SK-N-SH treated with all-trans-retinoic acid at 6 μM for 48 hours (cell line): ENCODE data around the gene ETF1.

ENCODE experiments used
- ATAC-seq: fragments of 200-7000 bp; cut with Tn5 transposase; 3 replicates; pipeline ENCODE4 v1.9.1; 2020; ENCODE audit warnings: mild to moderate bottlenecking, moderate library complexity
- BACH2 ChIP-seq: fragments of 250-450 bp; sonication (Bioruptor Pico); IDR thresholded peaks from 2 replicates; pipeline ENCODE4 v1.9.0; 2021; ENCODE audit warnings: mild to moderate bottlenecking, borderline replicate concordance
- ESRRG ChIP-seq: fragments of 250-450 bp; sonication (Bioruptor Pico); IDR thresholded peaks from 2 replicates; pipeline ENCODE4 v1.6.1; 2021; ENCODE audit warnings: mild to moderate bottlenecking
- GLIS3 ChIP-seq: fragments of 250-450 bp; sonication (Bioruptor Pico); IDR thresholded peaks from 2 replicates; pipeline ENCODE4 v1.5.0; 2020; ENCODE audit warnings: mild to moderate bottlenecking, moderate library complexity
- OSR1 ChIP-seq: fragments of 250-450 bp; sonication (Bioruptor Pico); IDR thresholded peaks from 2 replicates; pipeline ENCODE4 v1.8.0; 2022; ENCODE audit warnings: moderate library complexity, mild to moderate bottlenecking, inconsistent platforms
- PPARA ChIP-seq: fragments of 250-450 bp; sonication (Bioruptor Pico); IDR thresholded peaks from 2 replicates; pipeline ENCODE4 v1.5.0; 2020; ENCODE audit warnings: mild to moderate bottlenecking, borderline replicate concordance
- RARB ChIP-seq: fragments of 250-450 bp; sonication (Bioruptor Pico); IDR thresholded peaks from 2 replicates; pipeline ENCODE4 v1.8.0; 2021; ENCODE audit warnings: mild to moderate bottlenecking, moderate library complexity
- SNAI2 ChIP-seq: fragments of 250-450 bp; sonication (Bioruptor Pico); IDR thresholded peaks from 2 replicates; pipeline ENCODE4 v1.5.0; 2020; ENCODE audit warnings: mild to moderate bottlenecking, moderate library complexity
- TCF4 ChIP-seq: fragments of 250-450 bp; sonication (Bioruptor Pico); IDR thresholded peaks from 2 replicates; pipeline ENCODE4 v1.8.0; 2021; ENCODE audit warnings: mild to moderate bottlenecking, moderate library complexity, borderline replicate concordance
- TOX ChIP-seq: fragments of 250-450 bp; sonication (Bioruptor Pico); IDR thresholded peaks from 2 replicates; pipeline ENCODE4 v1.8.0; 2021; ENCODE audit warnings: mild to moderate bottlenecking, moderate library complexity, borderline replicate concordance
- ZC3H10 ChIP-seq: fragments of 250-450 bp; sonication (Bioruptor Pico); IDR thresholded peaks from 2 replicates; pipeline ENCODE4 v1.5.1; 2021; ENCODE audit warnings: mild to moderate bottlenecking, moderate library complexity
- ZFP3 ChIP-seq: fragments of 250-450 bp; sonication (Bioruptor Pico); IDR thresholded peaks from 2 replicates; pipeline ENCODE4 v1.5.0; 2020; ENCODE audit warnings: mild to moderate bottlenecking, moderate library complexity
- ZFP30 ChIP-seq: fragments of 450-650 bp; formaldehyde crosslinking; IDR thresholded peaks from 2 replicates; pipeline ENCODE4 v1.5.0; 2022; ENCODE audit warnings: mild to moderate bottlenecking, moderate library complexity
- ZNF565 ChIP-seq: fragments of 450-650 bp; formaldehyde crosslinking; conservative IDR thresholded peaks from 2 replicates; pipeline ENCODE4 v1.5.0; 2020; ENCODE audit warnings: low read depth, mild to moderate bottlenecking, moderate library complexity
- ZNF70 ChIP-seq: fragments of 450-650 bp; formaldehyde crosslinking; IDR thresholded peaks from 2 replicates; pipeline ENCODE4 v1.5.0; 2020; ENCODE audit warnings: mild to moderate bottlenecking, moderate library complexity
- ZNF8 ChIP-seq: fragments of 450-650 bp; formaldehyde crosslinking; IDR thresholded peaks from 2 replicates; pipeline ENCODE4 v1.5.0; 2020; ENCODE audit warnings: mild to moderate bottlenecking, moderate library complexity
- TF ChIP-seq, protein P1 (sequence below): fragments of 250-450 bp; sonication (Bioruptor Pico); IDR thresholded peaks from 2 replicates; pipeline ENCODE4 v1.5.0; 2020; ENCODE audit warnings: mild to moderate bottlenecking, moderate library complexity
- TF ChIP-seq, protein P2 (sequence below): fragments of 250-450 bp; sonication (Bioruptor Pico); IDR thresholded peaks from 2 replicates; pipeline ENCODE4 v1.5.1; 2020; ENCODE audit warnings: low read depth, mild to moderate bottlenecking, moderate library complexity
- TF ChIP-seq, protein P3 (sequence below): fragments of 250-450 bp; sonication (Bioruptor Pico); IDR thresholded peaks from 2 replicates; pipeline ENCODE4 v1.5.1; 2021; ENCODE audit warnings: mild to moderate bottlenecking, moderate library complexity
- TF ChIP-seq, protein P4 (sequence below): fragments of 250-450 bp; sonication (Bioruptor Pico); IDR thresholded peaks from 2 replicates; pipeline ENCODE4 v1.8.0; 2020; ENCODE audit warnings: mild to moderate bottlenecking, moderate library complexity, borderline replicate concordance
- TF ChIP-seq, protein P5 (sequence below): fragments of 250-450 bp; sonication (Bioruptor Pico); IDR thresholded peaks from 2 replicates; pipeline ENCODE4 v1.8.0; 2021; ENCODE audit warnings: low read depth, mild to moderate bottlenecking, moderate library complexity, borderline replicate concordance

ETF1 gene

DNA sequence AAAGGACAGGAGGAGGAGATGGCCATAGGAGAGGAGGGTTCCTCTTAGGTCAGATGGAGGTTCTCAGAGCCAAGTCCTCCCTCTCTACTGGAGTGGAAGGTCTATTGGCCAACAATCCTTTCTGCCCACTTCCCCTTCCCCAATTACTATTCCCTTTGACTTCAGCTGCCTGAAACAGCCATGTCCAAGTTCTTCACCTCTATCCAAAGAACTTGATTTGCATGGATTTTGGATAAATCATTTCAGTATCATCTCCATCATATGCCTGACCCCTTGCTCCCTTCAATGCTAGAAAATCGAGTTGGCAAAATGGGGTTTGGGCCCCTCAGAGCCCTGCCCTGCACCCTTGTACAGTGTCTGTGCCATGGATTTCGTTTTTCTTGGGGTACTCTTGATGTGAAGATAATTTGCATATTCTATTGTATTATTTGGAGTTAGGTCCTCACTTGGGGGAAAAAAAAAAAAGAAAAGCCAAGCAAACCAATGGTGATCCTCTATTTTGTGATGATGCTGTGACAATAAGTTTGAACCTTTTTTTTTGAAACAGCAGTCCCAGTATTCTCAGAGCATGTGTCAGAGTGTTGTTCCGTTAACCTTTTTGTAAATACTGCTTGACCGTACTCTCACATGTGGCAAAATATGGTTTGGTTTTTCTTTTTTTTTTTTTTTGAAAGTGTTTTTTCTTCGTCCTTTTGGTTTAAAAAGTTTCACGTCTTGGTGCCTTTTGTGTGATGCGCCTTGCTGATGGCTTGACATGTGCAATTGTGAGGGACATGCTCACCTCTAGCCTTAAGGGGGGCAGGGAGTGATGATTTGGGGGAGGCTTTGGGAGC is 74.7 kb downstream of the ETF1 start (continued):
- TF ChIP-seq, protein P1, sequence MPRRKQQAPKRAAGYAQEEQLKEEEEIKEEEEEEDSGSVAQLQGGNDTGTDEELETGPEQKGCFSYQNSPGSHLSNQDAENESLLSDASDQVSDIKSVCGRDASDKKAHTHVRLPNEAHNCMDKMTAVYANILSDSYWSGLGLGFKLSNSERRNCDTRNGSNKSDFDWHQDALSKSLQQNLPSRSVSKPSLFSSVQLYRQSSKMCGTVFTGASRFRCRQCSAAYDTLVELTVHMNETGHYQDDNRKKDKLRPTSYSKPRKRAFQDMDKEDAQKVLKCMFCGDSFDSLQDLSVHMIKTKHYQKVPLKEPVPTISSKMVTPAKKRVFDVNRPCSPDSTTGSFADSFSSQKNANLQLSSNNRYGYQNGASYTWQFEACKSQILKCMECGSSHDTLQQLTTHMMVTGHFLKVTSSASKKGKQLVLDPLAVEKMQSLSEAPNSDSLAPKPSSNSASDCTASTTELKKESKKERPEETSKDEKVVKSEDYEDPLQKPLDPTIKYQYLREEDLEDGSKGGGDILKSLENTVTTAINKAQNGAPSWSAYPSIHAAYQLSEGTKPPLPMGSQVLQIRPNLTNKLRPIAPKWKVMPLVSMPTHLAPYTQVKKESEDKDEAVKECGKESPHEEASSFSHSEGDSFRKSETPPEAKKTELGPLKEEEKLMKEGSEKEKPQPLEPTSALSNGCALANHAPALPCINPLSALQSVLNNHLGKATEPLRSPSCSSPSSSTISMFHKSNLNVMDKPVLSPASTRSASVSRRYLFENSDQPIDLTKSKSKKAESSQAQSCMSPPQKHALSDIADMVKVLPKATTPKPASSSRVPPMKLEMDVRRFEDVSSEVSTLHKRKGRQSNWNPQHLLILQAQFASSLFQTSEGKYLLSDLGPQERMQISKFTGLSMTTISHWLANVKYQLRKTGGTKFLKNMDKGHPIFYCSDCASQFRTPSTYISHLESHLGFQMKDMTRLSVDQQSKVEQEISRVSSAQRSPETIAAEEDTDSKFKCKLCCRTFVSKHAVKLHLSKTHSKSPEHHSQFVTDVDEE: no peak

DNA sequence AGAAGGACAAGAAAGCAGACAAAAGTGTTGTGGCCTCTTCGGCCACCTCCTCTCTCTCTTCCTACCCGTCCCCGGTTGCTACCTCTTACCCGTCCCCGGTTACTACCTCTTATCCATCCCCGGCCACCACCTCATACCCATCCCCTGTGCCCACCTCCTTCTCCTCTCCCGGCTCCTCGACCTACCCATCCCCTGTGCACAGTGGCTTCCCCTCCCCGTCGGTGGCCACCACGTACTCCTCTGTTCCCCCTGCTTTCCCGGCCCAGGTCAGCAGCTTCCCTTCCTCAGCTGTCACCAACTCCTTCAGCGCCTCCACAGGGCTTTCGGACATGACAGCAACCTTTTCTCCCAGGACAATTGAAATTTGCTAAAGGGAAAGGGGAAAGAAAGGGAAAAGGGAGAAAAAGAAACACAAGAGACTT is 75.3 kb downstream of the ETF1 start:
- ATAC-seq: no peak
- TF ChIP-seq ZNF8 (CRISPR knock-in tag): 0 out of 2 replicates have a peak, but pooled peaks have one; percentile 3
- TF ChIP-seq ZC3H10: no peak

DNA sequence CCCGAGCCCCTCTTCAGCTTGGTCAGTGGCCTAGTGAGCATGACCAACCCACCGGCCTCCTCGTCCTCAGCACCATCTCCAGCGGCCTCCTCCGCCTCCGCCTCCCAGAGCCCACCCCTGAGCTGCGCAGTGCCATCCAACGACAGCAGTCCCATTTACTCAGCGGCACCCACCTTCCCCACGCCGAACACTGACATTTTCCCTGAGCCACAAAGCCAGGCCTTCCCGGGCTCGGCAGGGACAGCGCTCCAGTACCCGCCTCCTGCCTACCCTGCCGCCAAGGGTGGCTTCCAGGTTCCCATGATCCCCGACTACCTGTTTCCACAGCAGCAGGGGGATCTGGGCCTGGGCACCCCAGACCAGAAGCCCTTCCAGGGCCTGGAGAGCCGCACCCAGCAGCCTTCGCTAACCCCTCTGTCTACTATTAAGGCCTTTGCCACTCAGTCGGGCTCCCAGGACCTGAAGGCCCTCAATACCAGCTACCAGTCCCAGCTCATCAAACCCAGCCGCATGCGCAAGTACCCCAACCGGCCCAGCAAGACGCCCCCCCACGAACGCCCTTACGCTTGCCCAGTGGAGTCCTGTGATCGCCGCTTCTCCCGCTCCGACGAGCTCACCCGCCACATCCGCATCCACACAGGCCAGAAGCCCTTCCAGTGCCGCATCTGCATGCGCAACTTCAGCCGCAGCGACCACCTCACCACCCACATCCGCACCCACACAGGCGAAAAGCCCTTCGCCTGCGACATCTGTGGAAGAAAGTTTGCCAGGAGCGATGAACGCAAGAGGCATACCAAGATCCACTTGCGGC is 75.9 kb downstream of the ETF1 start:
- no peak for ATAC-seq
- no peak for TF ChIP-seq PPARA (CRISPR knock-in tag)
- no peak for TF ChIP-seq ZFP30 (CRISPR knock-in tag)
- TF ChIP-seq ESRRG (CRISPR knock-in tag): peak; percentile 53; the same call in 1 of the 2 replicates

DNA sequence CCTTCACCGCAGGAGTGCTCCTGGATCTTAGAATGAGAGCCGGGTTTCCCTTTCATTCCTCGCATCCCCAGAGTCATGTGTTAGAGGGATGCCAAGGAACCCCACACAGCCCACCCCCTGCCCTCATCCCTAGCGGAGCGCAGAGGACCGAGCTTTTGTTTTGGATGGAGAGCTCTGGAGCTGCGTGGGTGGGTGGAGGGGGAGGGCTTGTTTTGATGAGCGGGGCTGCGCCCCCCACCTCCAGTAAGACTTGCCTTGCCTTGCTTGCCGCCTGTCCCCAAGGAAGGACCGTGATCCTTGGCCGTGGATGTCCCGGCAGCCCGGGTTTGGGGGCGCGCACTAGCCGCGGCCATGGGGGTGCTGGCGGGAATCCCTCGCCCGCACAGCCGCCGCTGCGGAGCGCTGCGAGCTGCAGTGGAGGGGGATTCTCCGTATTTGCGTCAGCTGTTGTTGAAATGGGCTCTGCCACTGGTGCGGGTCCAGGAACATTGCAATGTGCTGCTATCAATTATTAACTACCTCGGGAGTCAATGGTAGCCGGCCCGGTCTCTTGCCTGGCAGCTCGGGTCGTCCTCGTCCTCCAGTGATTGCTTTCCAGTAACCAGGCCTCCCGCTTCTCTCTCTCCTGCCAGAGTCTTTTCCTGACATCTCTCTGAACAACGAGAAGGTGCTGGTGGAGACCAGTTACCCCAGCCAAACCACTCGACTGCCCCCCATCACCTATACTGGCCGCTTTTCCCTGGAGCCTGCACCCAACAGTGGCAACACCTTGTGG is 76.7 kb downstream of the ETF1 start:
- ATAC-seq: no peak
- TF ChIP-seq TOX: peak; percentile 54; the same call in 1 of the 2 replicates
- TF ChIP-seq, protein P2, sequence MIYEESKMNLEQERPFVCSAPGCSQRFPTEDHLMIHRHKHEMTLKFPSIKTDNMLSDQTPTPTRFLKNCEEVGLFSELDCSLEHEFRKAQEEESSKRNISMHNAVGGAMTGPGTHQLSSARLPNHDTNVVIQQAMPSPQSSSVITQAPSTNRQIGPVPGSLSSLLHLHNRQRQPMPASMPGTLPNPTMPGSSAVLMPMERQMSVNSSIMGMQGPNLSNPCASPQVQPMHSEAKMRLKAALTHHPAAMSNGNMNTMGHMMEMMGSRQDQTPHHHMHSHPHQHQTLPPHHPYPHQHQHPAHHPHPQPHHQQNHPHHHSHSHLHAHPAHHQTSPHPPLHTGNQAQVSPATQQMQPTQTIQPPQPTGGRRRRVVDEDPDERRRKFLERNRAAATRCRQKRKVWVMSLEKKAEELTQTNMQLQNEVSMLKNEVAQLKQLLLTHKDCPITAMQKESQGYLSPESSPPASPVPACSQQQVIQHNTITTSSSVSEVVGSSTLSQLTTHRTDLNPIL (CRISPR knock-in tag): peak; percentile 82
- TF ChIP-seq BACH2: no peak
- TF ChIP-seq RARB (CRISPR knock-in tag): peak; percentile 93
- TF ChIP-seq, protein P3, sequence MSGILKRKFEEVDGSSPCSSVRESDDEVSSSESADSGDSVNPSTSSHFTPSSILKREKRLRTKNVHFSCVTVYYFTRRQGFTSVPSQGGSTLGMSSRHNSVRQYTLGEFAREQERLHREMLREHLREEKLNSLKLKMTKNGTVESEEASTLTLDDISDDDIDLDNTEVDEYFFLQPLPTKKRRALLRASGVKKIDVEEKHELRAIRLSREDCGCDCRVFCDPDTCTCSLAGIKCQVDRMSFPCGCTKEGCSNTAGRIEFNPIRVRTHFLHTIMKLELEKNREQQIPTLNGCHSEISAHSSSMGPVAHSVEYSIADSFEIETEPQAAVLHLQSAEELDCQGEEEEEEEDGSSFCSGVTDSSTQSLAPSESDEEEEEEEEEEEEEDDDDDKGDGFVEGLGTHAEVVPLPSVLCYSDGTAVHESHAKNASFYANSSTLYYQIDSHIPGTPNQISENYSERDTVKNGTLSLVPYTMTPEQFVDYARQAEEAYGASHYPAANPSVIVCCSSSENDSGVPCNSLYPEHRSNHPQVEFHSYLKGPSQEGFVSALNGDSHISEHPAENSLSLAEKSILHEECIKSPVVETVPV: peak; percentile 97
- peak; percentile 48; the same call in 1 of the 2 replicates for TF ChIP-seq ZNF8 (CRISPR knock-in tag)
- TF ChIP-seq, protein P1: peak; percentile 42; the same call in 1 of the 2 replicates
- TF ChIP-seq ZFP30 (CRISPR knock-in tag): peak; percentile 44; the same call in 1 of the 2 replicates
- TF ChIP-seq SNAI2 (CRISPR knock-in tag): 0 out of 2 replicates have a peak, but pooled peaks have one; percentile 11
- TF ChIP-seq, protein P4, sequence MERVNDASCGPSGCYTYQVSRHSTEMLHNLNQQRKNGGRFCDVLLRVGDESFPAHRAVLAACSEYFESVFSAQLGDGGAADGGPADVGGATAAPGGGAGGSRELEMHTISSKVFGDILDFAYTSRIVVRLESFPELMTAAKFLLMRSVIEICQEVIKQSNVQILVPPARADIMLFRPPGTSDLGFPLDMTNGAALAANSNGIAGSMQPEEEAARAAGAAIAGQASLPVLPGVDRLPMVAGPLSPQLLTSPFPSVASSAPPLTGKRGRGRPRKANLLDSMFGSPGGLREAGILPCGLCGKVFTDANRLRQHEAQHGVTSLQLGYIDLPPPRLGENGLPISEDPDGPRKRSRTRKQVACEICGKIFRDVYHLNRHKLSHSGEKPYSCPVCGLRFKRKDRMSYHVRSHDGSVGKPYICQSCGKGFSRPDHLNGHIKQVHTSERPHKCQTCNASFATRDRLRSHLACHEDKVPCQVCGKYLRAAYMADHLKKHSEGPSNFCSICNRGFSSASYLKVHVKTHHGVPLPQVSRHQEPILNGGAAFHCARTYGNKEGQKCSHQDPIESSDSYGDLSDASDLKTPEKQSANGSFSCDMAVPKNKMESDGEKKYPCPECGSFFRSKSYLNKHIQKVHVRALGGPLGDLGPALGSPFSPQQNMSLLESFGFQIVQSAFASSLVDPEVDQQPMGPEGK (CRISPR knock-in tag): peak; percentile 83
- TF ChIP-seq GLIS3 (CRISPR knock-in tag): peak; percentile 97
- peak; percentile 96 for TF ChIP-seq ESRRG (CRISPR knock-in tag)
- TF ChIP-seq PPARA (CRISPR knock-in tag): no peak
- peak; percentile 30; the same call in 1 of the 2 replicates for TF ChIP-seq ZNF565 (CRISPR knock-in tag)
- no peak for TF ChIP-seq ZNF70 (CRISPR knock-in tag)
- TF ChIP-seq OSR1 (CRISPR knock-in tag): no peak
- no peak for TF ChIP-seq ZFP3 (CRISPR knock-in tag)
- TF ChIP-seq TCF4 (CRISPR knock-in tag): 0 out of 2 replicates have a peak, but pooled peaks have one; percentile 21
- TF ChIP-seq, protein P5, sequence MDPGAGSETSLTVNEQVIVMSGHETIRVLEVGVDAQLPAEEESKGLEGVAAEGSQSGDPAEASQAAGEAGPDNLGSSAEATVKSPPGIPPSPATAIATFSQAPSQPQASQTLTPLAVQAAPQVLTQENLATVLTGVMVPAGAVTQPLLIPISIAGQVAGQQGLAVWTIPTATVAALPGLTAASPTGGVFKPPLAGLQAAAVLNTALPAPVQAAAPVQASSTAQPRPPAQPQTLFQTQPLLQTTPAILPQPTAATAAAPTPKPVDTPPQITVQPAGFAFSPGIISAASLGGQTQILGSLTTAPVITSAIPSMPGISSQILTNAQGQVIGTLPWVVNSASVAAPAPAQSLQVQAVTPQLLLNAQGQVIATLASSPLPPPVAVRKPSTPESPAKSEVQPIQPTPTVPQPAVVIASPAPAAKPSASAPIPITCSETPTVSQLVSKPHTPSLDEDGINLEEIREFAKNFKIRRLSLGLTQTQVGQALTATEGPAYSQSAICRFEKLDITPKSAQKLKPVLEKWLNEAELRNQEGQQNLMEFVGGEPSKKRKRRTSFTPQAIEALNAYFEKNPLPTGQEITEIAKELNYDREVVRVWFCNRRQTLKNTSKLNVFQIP (CRISPR knock-in tag): no peak; the same call in 1 of the 2 replicates
